Measurements from ENCODE around the gene COL6A1.
A peak's percentile ranks its signal among the peaks of the same experiment; 100 is the strongest.

COL6A1 gene

GRCh38 chr21:45982758-45983648, 1.4 kb downstream of the COL6A1 start:
- DNase-seq, result no peak

GRCh38 chr21:45983649-45983965, 2.0 kb downstream of the COL6A1 start:
- DNase-seq, result no peak

- peak in 2 of 3 experiments; percentile 15 to 16 for DNase-seq
Observed at GRCh38 chr21:45983981-45984551, 2.5 kb downstream of the COL6A1 start.

- no peak for DNase-seq
Observed at GRCh38 chr21:45984584-45985095, 3.1 kb downstream of the COL6A1 start.

GRCh38 chr21:45985471-45986315, 4.1 kb downstream of the COL6A1 start:
- DNase-seq, result no peak

- no peak for DNase-seq
Observed at GRCh38 chr21:45986316-45987051, 4.9 kb downstream of the COL6A1 start.

- DNase-seq, result no peak
Observed at GRCh38 chr21:45987121-45987711, 5.6 kb downstream of the COL6A1 start.

- DNase-seq, result no peak
Observed at GRCh38 chr21:45988366-45989347, 7.1 kb downstream of the COL6A1 start.

- DNase-seq, result no peak
Observed at GRCh38 chr21:45989355-45990048, 7.9 kb downstream of the COL6A1 start.

- no peak for DNase-seq
Observed at GRCh38 chr21:45990049-45990711, 8.6 kb downstream of the COL6A1 start.

- DNase-seq, result no peak
Observed at GRCh38 chr21:45990741-45991605, 9.4 kb downstream of the COL6A1 start.

- no peak for DNase-seq
Observed at GRCh38 chr21:45991606-45992300, 10.2 kb downstream of the COL6A1 start.

GRCh38 chr21:45992301-45993209, 11.0 kb downstream of the COL6A1 start:
- DNase-seq, result no peak

- DNase-seq, result no peak
Observed at GRCh38 chr21:45993210-45994085, 11.9 kb downstream of the COL6A1 start.

GRCh38 chr21:45994086-45994661, 12.6 kb downstream of the COL6A1 start:
- DNase-seq, result no peak
